HepG2 (cell line): ENCODE results near the gene PKP3.
"Not testable (repeated sequence)": the region's sequence is repeated elsewhere in the genome, so short reads cannot be mapped to it uniquely, and the experiment has no call there.

Experiments
- CEBPB ChIP-seq: IDR thresholded peaks from 2 replicates; pipeline ENCODE4 v1.6.1; 2011; ENCODE audit warnings: low read depth, low read length, improper control_type of control experiment, borderline replicate concordance
- CHD4 ChIP-seq: fragments of 200-600 bp; sonication (generic); IDR thresholded peaks from 2 replicates; pipeline ENCODE4 v1.7.0; 2017; ENCODE audit warnings: mild to moderate bottlenecking, low read length, borderline replicate concordance
- CREM ChIP-seq, 2 experiments: sonication (generic) in 1 of 2; formaldehyde crosslinking in 1 of 2; IDR thresholded peaks; 2 replicates each; pipeline versions ENCODE4 v1.4.0 to v1.6.1; 2016 to 2020; ENCODE audit warnings: antibody characterized with exemption in 1 of 2, mild to moderate bottlenecking in 1 of 2, missing genetic modification reagents in 1 of 2
- EED ChIP-seq: sonication (generic); formaldehyde crosslinking; IDR thresholded peaks from 2 replicates; pipeline ENCODE4 v1.5.0; 2020; ENCODE audit warnings: mild to moderate bottlenecking, missing genetic modification reagents
- KLF16 ChIP-seq, 2 experiments: sonication (generic) in 1 of 2; formaldehyde crosslinking in 1 of 2; IDR thresholded peaks; 2 replicates each; pipeline versions ENCODE4 v1.6.1 to v1.8.0; 2016 to 2023; ENCODE audit warnings: missing genetic modification reagents in 2 of 2, missing compliant biosample characterization in 1 of 2
- POLR2A ChIP-seq, 2 experiments: IDR thresholded peaks; 2 replicates each; pipeline ENCODE4 v1.6.1; 2011; ENCODE audit warnings: low read depth in 2 of 2, low read length in 2 of 2, mild to moderate bottlenecking in 1 of 2, moderate library complexity in 1 of 2; ENCODE audit not compliant: insufficient read depth in 1 of 2
- POLR2AphosphoS5 ChIP-seq: IDR thresholded peaks from 2 replicates; pipeline ENCODE4 v1.6.1; 2012; ENCODE audit warnings: low read depth, low read length
- SUZ12 ChIP-seq: fragments of 150-350 bp; IDR thresholded peaks from 2 replicates; pipeline ENCODE4 v1.6.1; 2014; ENCODE audit warnings: low read depth, low read length
- ZBTB3 ChIP-seq: sonication (generic); formaldehyde crosslinking; IDR thresholded peaks from 2 replicates; pipeline ENCODE4 v1.4.0; 2020; ENCODE audit warnings: low read depth, mild to moderate bottlenecking, moderate library complexity, missing genetic modification reagents, borderline replicate concordance
- ZNF792 ChIP-seq: IDR thresholded peaks from 2 replicates; pipeline ENCODE4 v1.6.1; 2016
- TF ChIP-seq, protein P1 (sequence below): sonication (generic); formaldehyde crosslinking; IDR thresholded peaks from 2 replicates; pipeline ENCODE4 v1.5.0; 2020; ENCODE audit warnings: mild to moderate bottlenecking, missing genetic modification reagents, moderate library complexity

DNA sequence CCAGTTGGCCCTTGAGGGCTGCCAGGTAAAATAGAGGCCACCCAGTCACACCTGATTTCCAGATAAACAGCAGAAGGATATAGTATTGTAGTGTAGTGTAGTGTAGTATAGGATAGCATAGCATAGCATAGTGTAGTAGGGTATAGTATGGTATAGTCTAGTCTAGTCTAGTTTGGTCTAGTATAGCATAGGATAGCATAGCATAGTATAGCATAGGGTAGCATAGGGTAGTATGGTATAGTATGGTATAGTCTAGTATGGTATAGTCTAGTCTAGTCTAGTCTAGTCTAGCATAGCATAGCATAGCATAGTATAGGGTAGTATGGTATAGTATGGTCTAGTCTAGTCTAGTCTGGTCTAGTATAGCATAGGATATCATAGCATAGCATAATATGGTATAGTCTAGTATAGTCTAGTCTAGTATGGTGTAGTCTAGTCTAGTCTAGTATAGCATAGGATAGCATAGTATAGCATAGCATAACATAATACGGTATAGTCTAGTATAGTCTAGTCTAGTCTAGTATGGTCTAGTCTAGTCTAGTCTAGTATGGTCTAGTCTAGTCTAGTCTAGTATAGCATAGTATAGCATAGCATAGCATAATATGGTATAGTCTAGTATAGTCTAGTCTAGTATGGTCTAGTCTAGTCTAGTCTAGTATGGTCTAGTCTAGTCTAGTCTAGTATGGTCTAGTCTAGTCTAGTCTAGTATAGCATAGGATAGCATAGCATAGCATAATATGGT, 41.2 kb downstream of the PKP3 start:
- not testable (repeated sequence) for TF ChIP-seq POLR2AphosphoS5; CEBPB; ZBTB3 (CRISPR knock-in tag); CREM (IDR thresholded peaks at IDR 0.05); CREM (CRISPR knock-in tag; IDR thresholded peaks at IDR 0.05); POLR2A (IDR thresholded peaks at IDR 0.05; ENCODE audit: insufficient read depth in 1 of 2, low read depth in 2 of 2, low read length in 2 of 2); EED (CRISPR knock-in tag); SUZ12; KLF16 (CRISPR knock-in tag; IDR thresholded peaks at IDR 0.05); ZNF792; CHD4
- TF ChIP-seq, protein P1, sequence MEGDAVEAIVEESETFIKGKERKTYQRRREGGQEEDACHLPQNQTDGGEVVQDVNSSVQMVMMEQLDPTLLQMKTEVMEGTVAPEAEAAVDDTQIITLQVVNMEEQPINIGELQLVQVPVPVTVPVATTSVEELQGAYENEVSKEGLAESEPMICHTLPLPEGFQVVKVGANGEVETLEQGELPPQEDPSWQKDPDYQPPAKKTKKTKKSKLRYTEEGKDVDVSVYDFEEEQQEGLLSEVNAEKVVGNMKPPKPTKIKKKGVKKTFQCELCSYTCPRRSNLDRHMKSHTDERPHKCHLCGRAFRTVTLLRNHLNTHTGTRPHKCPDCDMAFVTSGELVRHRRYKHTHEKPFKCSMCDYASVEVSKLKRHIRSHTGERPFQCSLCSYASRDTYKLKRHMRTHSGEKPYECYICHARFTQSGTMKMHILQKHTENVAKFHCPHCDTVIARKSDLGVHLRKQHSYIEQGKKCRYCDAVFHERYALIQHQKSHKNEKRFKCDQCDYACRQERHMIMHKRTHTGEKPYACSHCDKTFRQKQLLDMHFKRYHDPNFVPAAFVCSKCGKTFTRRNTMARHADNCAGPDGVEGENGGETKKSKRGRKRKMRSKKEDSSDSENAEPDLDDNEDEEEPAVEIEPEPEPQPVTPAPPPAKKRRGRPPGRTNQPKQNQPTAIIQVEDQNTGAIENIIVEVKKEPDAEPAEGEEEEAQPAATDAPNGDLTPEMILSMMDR (CRISPR knock-in tag) = not testable (repeated sequence)
